Activated CD4-positive, alpha-beta T cell treated with anti-CD3 and anti-CD28 coated beads, Interleukin-2, amount 50 U/mL, for 24 hours (primary cell): ENCODE data around the gene FOXP3.

Experiments
- DNase-seq, 2 donors: peaks; one replicate each; pipeline ENCODE4 v3.0.0-alpha.2; 2020; ENCODE audit warnings: low read depth in 1 of 2, low spot score in 1 of 2

Gene FOXP3

GRCh38 chrX:49250066-49250465, 14.4 kb downstream of the FOXP3 start:
- DNase-seq: no peak

GRCh38 chrX:49249616-49250015, 14.9 kb downstream of the FOXP3 start:
- no peak for DNase-seq

GRCh38 chrX:49249071-49249470, 15.4 kb downstream of the FOXP3 start:
- no peak for DNase-seq

GRCh38 chrX:49247916-49248811, 16.3 kb downstream of the FOXP3 start:
- DNase-seq: no peak

GRCh38 chrX:49247346-49247745, 17.2 kb downstream of the FOXP3 start:
- DNase-seq: no peak

GRCh38 chrX:49246541-49246940, 18.0 kb downstream of the FOXP3 start:
- no peak for DNase-seq

GRCh38 chrX:49244207-49244606, 20.3 kb downstream of the FOXP3 start:
- no peak for DNase-seq

GRCh38 chrX:49243166-49243565, 21.3 kb downstream of the FOXP3 start:
- no peak for DNase-seq

- no peak for DNase-seq
Measured at GRCh38 chrX:49242545-49243066, 21.9 kb downstream of the FOXP3 start.

- DNase-seq: no peak
Measured at GRCh38 chrX:49238735-49239134, 25.8 kb downstream of the FOXP3 start.

GRCh38 chrX:49237060-49237459, 27.4 kb downstream of the FOXP3 start:
- DNase-seq: no peak

GRCh38 chrX:49233887-49234555, 30.5 kb downstream of the FOXP3 start:
- DNase-seq: no peak

- DNase-seq: no peak
Measured at GRCh38 chrX:49233176-49233575, 31.3 kb downstream of the FOXP3 start, which contains the start of gene CACNA1F. Gene CACNA1F (minus strand): TSS chrX:49233340. CDS start chrX:49233309, 31 bp downstream.

- DNase-seq: no peak
Measured at GRCh38 chrX:49232525-49232924, 32.0 kb downstream of the FOXP3 start.

GRCh38 chrX:49231333-49232000, 33.0 kb downstream of the FOXP3 start:
- DNase-seq: no peak

GRCh38 chrX:49230500-49231232, 33.8 kb downstream of the FOXP3 start:
- peak; percentile 14 to 17 for DNase-seq

- DNase-seq: no peak
Measured at GRCh38 chrX:49228185-49228584, 36.3 kb downstream of the FOXP3 start.

GRCh38 chrX:49227726-49228125, 36.8 kb downstream of the FOXP3 start:
- DNase-seq: no peak

GRCh38 chrX:49226946-49227345, 37.6 kb downstream of the FOXP3 start:
- DNase-seq: no peak

GRCh38 chrX:49225858-49226257, 38.7 kb downstream of the FOXP3 start:
- no peak for DNase-seq

GRCh38 chrX:49221868-49222267, 42.6 kb downstream of the FOXP3 start:
- no peak for DNase-seq
